GM23248 (cell line): ENCODE results near the gene CD63. TPM values are rescaled to one million over a fixed set of nuclear protein-coding genes. Genes with fewer than 3 reads are reported as not detected.

Experiments
- DNase-seq: peaks from one replicate; pipeline ENCODE4 v3.0.0-alpha.2; 2015
- H2AFZ ChIP-seq: fragments of 200-600 bp; sonication (generic); 2 replicates; pipeline ENCODE4 v1.6.1; 2016; ENCODE audit warnings: antibody characterized with exemption
- H3F3A ChIP-seq: fragments of 200-600 bp; sonication (generic); 2 replicates; pipeline ENCODE4 v1.6.1; 2016; ENCODE audit warnings: mild to moderate bottlenecking, antibody characterized with exemption, mixed run types; ENCODE audit not compliant: insufficient read depth
- H3K27ac ChIP-seq: fragments of 200-600 bp; sonication (generic); 2 replicates; pipeline ENCODE4 v1.5.1; 2016; ENCODE audit warnings: mild to moderate bottlenecking
- H3K27me3 ChIP-seq: fragments of 200-600 bp; sonication (generic); replicated peaks from 2 replicates; pipeline ENCODE4 v1.6.1; 2016; ENCODE audit warnings: mild to moderate bottlenecking; ENCODE audit not compliant: insufficient read depth
- H3K36me3 ChIP-seq: fragments of 200-600 bp; sonication (generic); 2 replicates; pipeline ENCODE4 v1.6.1; 2016; ENCODE audit warnings: low read depth, mild to moderate bottlenecking
- H3K4me1 ChIP-seq: fragments of 200-600 bp; sonication (generic); 2 replicates; pipeline ENCODE4 v1.6.1; 2016; ENCODE audit warnings: mild to moderate bottlenecking; ENCODE audit not compliant: insufficient read depth
- H3K4me2 ChIP-seq: fragments of 200-600 bp; sonication (generic); one replicate; pipeline ENCODE4 v1.6.1; 2016; ENCODE audit warnings: mild to moderate bottlenecking; ENCODE audit not compliant: unreplicated experiment
- H3K4me3 ChIP-seq: fragments of 200-600 bp; sonication (generic); 2 replicates; pipeline ENCODE4 v1.5.1; 2016; ENCODE audit warnings: mild to moderate bottlenecking
- H3K79me2 ChIP-seq: fragments of 200-600 bp; sonication (generic); 2 replicates; pipeline ENCODE4 v1.6.1; 2016; ENCODE audit warnings: mild to moderate bottlenecking; ENCODE audit not compliant: insufficient read depth
- H3K9ac ChIP-seq: fragments of 200-600 bp; sonication (generic); 2 replicates; pipeline ENCODE4 v1.6.1; 2016; ENCODE audit warnings: mild to moderate bottlenecking
- H3K9me2 ChIP-seq: fragments of 200-600 bp; sonication (generic); 2 replicates; pipeline ENCODE4 v1.6.1; 2016; ENCODE audit warnings: mixed run types, mild to moderate bottlenecking, moderate library complexity; ENCODE audit not compliant: insufficient read depth
- H3K9me3 ChIP-seq: fragments of 200-600 bp; sonication (generic); one replicate; pipeline ENCODE4 v1.6.1; 2017; ENCODE audit warnings: low read depth
- H4K20me1 ChIP-seq: fragments of 200-600 bp; sonication (generic); 2 replicates; pipeline ENCODE4 v1.6.0; 2016; ENCODE audit not compliant: insufficient read depth
- EZH2 ChIP-seq: fragments of 200-600 bp; sonication (generic); IDR thresholded peaks from 2 replicates; pipeline ENCODE4 v1.6.1; 2018; ENCODE audit warnings: antibody characterized with exemption, mild to moderate bottlenecking; ENCODE audit not compliant: insufficient read depth, poor library complexity, severe bottlenecking
- EZH2phosphoT487 ChIP-seq: fragments of 200-600 bp; sonication (generic); IDR thresholded peaks from 2 replicates; pipeline ENCODE4 v1.6.1; 2018; ENCODE audit warnings: antibody characterized with exemption, moderate library complexity, mild to moderate bottlenecking, low read depth; ENCODE audit not compliant: insufficient read depth
- WGBS, 2 experiments: methylation state at CpG; one replicate each; pipeline ENCODE4 v1.1.6; 2015 to 2017; ENCODE audit warnings: low lambda C conversion rate in 2 of 2, low coverage in 1 of 2; ENCODE audit errors: missing lambda C conversion rate in 2 of 2; 5-methylcytosine and 5-hydroxymethylcytosine counted together
- in situ Hi-C: fragments of 300-500 bp; cut with MboI; formaldehyde crosslinking; loops from 2 replicates; pipeline ENCODE4 v1.15.0; 2020
- polyA plus RNA-seq: library from polyadenylated mRNA; unstranded; fragments of >200 nt; fragmentation: Nextera tagmentation; extraction: Ambion mirVana; gene quantifications from 2 replicates; pipeline ENCODE4 v1.2.1, GENCODE V29; 2016
- total RNA-seq: library from RNA; depleted of rRNA; stranded (reverse); fragments of >200 nt; shearing (Covaris generic); gene quantifications from 2 replicates; pipeline ENCODE4 v1.2.3, GENCODE V29; 2014

The CD63 gene
- total and polyA plus RNA-seq, 2 experiments from 2014 or later, result 1,535 to 3,562 TPM

DNA sequence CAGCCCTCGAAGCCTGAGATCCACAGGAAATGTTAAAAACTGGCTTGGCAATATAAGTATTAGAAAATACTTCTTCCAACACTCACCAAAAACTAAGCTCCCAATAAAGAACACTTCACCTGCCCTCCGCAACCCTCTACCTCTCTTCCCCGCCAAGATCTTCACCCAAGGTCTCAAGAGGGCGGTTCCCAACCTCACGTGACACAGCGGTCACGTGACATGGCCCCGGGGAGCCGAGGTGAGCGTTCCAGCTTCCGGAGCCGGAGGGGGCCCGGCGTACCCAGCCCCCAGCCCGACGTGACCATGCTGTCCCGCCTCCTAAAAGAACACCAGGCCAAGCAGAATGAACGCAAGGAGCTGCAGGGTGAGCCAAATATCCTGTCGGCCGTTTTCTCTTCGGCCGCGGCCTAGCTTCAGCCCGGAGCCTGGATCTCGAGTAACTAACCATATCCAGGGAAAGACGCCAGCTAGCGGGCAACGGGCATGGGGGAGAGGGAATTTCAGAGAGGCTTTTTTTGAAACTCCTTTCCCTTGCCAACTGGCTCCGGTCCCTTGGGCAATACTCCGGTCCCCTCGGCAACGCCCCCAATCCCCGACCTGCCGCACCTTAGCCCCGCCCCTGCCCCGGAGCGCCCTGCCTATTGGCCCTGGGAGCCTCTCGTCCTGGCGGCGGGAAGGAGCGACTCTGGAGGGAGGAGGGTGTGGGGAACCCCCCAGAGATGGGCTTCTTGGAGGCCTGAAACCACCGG is 12.8 kb downstream of the CD63 start, which contains the start of gene BLOC1S1:
BLOC1S1 (plus strand) TSS at position 214 of the 749 bp plus-strand sequence; CDS start at position 220, 6 bp downstream.
- H3K9me3 ChIP-seq, result no peaks in the 10 kb centered on the region
- peak within 1 kb of the TSS; percentile 90 for H3K27ac ChIP-seq
- peaks cover 72% of the 10 kb centered on the region for H3F3A ChIP-seq
- H3K4me3 ChIP-seq, result peak within 1 kb of the TSS; percentile 85
- in situ Hi-C loops, result no loop called here
- H3K9ac ChIP-seq, result peak within 1 kb of the TSS; percentile 89
- no peaks in the 10 kb centered on the region for H3K9me2 ChIP-seq
- no peaks in the 10 kb centered on the region for H3K36me3 ChIP-seq
- H3K27me3 ChIP-seq, result no peaks in the 10 kb centered on the region
- peak; percentile 92 for DNase-seq
- 0 out of 2 replicates have a peak, but pooled peaks cover 4% of the 10 kb centered on the region for H3K79me2 ChIP-seq
- no peak for TF ChIP-seq EZH2phosphoT487
- no peak for TF ChIP-seq EZH2
- peaks cover 68% of the 10 kb centered on the region for H3K4me1 ChIP-seq
- no peaks in the 10 kb centered on the region for H4K20me1 ChIP-seq
- H3K4me2 ChIP-seq, result peak within 1 kb of the TSS; percentile 78
- peak within 1 kb of the TSS; percentile 89 for H2AFZ ChIP-seq
- 2 to 3% methylated on average over 41 to 42 of the region's 42 CpGs for WGBS, 2 experiments

DNA sequence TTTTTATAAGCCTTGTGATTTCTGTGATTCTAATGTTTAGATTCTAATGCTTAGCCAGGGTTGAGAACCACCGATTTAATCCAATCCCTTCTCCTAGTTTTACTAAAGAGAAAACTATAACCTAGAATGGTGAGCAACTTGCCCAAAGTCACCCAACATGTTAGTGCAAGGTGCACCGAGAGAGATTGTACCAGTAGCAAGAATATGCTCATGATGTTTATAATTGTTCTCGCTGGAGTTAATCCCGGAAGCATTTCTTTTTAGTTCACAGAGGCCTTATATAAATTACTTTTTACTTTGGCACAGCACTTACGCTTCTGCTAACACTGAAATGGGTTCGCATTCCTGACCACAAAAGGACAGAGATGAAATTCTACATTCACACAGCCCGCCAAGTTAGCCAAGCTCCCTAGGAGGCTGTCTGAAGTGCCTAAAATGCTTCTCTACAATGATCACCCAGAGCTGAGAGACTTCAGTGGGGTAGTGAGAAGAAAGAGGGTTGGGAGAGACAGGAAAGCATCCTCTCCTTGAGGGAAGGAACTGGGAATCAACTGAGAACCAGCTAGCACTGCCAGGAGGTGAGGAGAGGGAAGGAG is 13.5 kb downstream of the CD63 start:
- Histone ChIP-seq H3K27me3 (no peaks in the 10 kb centered on the region), H4K20me1 (no peaks in the 10 kb centered on the region), H3K79me2 (0 out of 2 replicates have a peak, but pooled peaks cover 4% of the 10 kb centered on the region), H3K36me3 (no peaks in the 10 kb centered on the region), H3K4me2 (peak overlapping the region; percentile 78), H2AFZ (peak overlapping the region; percentile 89), H3K27ac (peak overlapping the region; percentile 90), H3K9me2 (no peaks in the 10 kb centered on the region), H3K9ac (peak overlapping the region; percentile 89), H3K4me3 (peak overlapping the region; percentile 85), H3K9me3 (no peaks in the 10 kb centered on the region), H3K4me1 (peaks cover 63% of the 10 kb centered on the region), H3F3A (peaks cover 64% of the 10 kb centered on the region)
- TF ChIP-seq EZH2, result no peak
- no peak for TF ChIP-seq EZH2phosphoT487
- no peak for DNase-seq
- in situ Hi-C loops, result no loop called here
- WGBS, 2 experiments, result 61% methylated on average over 7 of the region's 7 CpGs

DNA sequence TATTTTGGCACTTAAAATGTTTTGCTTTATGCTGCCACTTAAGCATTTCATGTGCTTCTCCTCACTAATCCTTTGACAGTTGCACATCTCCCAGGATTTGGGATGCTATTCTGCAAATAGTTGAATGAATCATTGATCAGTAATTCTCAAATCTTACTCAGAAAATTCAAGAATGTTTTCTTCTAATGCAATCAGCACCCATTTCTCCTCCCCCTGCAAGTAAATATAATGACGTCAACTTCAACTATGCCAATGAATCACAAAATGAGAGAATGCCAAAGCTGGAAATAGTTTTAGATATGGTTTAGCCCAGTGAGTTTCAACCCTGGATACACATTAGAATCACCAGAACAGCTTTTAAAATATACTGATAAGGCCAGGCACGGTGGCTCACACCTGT is 15.1 kb downstream of the CD63 start:
- H3K36me3 ChIP-seq, result no peaks in the 10 kb centered on the region
- peak overlapping the region; percentile 29 for H3K4me2 ChIP-seq
- H3K4me3 ChIP-seq, result no peak overlapping the region
- TF ChIP-seq EZH2, result no peak
- no peak for TF ChIP-seq EZH2phosphoT487
- H3K79me2 ChIP-seq, result 0 out of 2 replicates have a peak, but pooled peaks cover 4% of the 10 kb centered on the region
- peak; percentile 93 for DNase-seq
- H3K9ac ChIP-seq, result 0 out of 2 replicates have a peak overlapping the region, but pooled peaks have one; percentile 0
- peak overlapping the region; percentile 55 for H3K27ac ChIP-seq
- H3F3A ChIP-seq, result peaks cover 52% of the 10 kb centered on the region
- WGBS, 2 experiments, result 19 to 29% methylated on average over 2 of the region's 2 CpGs
- H4K20me1 ChIP-seq, result no peaks in the 10 kb centered on the region
- no peaks in the 10 kb centered on the region for H3K9me3 ChIP-seq
- H3K9me2 ChIP-seq, result no peaks in the 10 kb centered on the region
- in situ Hi-C loops, result no loop called here
- no peaks in the 10 kb centered on the region for H3K27me3 ChIP-seq
- peaks cover 49% of the 10 kb centered on the region for H3K4me1 ChIP-seq
- no peak overlapping the region for H2AFZ ChIP-seq

DNA sequence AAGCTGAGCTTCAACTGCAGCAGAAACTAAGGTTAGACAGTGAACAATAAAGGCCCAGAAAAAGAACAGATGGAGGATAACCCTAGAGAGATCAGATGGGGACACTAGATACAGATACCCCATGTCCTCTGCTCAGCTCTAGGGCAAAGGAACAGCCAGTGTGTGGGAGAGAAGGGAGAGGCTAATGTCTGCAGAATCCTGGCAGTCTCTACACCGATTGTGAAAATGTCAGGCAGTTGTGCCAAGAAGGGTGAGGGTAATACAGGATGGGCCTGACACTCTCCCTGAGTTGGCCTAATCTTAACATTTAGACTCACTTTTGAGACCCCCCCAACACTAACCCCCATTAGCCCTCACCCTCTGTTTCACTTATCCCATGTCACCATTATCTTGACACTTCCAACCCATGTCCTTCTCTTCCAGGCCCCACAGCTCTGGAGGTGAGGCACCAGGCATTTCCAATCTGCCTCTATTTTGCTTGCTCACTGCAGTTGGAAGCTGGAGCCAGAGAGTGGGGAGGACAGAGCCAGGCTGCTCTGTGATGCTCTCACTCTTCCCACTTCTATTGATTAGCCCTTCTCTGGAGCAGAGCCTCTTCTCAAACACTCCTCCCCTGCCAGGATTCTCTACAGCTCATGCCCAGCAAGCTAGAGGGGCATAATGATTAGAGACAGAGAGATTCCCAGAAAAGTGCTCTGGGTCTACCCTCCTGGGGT is 16.0 kb downstream of the CD63 start:
- WGBS, 2 experiments, result 0 to 8% methylated on average over 1 of the region's 1 CpG
- H2AFZ ChIP-seq, result peak overlapping the region; percentile 6
- peak overlapping the region; percentile 29 for H3K4me2 ChIP-seq
- H3K9me3 ChIP-seq, result no peaks in the 10 kb centered on the region
- in situ Hi-C loops, result no loop called here
- 0 out of 2 replicates have a peak, but pooled peaks cover 4% of the 10 kb centered on the region for H3K79me2 ChIP-seq
- TF ChIP-seq EZH2phosphoT487 (no peak), EZH2 (no peak)
- peaks cover 43% of the 10 kb centered on the region for H3K4me1 ChIP-seq
- H4K20me1 ChIP-seq, result no peaks in the 10 kb centered on the region
- H3K4me3 ChIP-seq, result no peak overlapping the region
- no peaks in the 10 kb centered on the region for H3K36me3 ChIP-seq
- peaks cover 43% of the 10 kb centered on the region for H3F3A ChIP-seq
- H3K9ac ChIP-seq, result 0 out of 2 replicates have a peak overlapping the region, but pooled peaks have one; percentile 0
- H3K9me2 ChIP-seq, result no peaks in the 10 kb centered on the region
- H3K27me3 ChIP-seq, result no peaks in the 10 kb centered on the region
- peak overlapping the region; percentile 55 for H3K27ac ChIP-seq
- peak; percentile 48 for DNase-seq
